Tongue (tissue), 2 donors: ENCODE results near the gene BAG5. TPM values are rescaled to one million over a fixed set of nuclear protein-coding genes. Genes with fewer than 3 reads are reported as not detected.
A peak's percentile ranks its signal among the peaks of the same experiment; 100 is the strongest.
"Not testable (repeated sequence)": the region's sequence is repeated elsewhere in the genome, so short reads cannot be mapped to it uniquely, and the experiment has no call there.

Source experiments
- DNase-seq: peaks from one replicate; pipeline ENCODE4 v3.0.0-alpha.2; 2015
- total RNA-seq: library from RNA; depleted of rRNA; stranded (reverse); fragments of >200 nt; gene quantifications from one replicate; pipeline ENCODE4 v1.2.3, GENCODE V29; 2014

Gene BAG5
- total RNA-seq, 1 donor from 2014 or later: 34.9 TPM

- DNase-seq: peak; percentile 87
Measured at GRCh38 chr14:103522649-103523574, 39.5 kb downstream of the BAG5 start, which contains the start of gene CKB. TSS of gene CKB (minus strand) at chr14:103522830. CDS start at chr14:103522493, 337 bp downstream.

DNA sequence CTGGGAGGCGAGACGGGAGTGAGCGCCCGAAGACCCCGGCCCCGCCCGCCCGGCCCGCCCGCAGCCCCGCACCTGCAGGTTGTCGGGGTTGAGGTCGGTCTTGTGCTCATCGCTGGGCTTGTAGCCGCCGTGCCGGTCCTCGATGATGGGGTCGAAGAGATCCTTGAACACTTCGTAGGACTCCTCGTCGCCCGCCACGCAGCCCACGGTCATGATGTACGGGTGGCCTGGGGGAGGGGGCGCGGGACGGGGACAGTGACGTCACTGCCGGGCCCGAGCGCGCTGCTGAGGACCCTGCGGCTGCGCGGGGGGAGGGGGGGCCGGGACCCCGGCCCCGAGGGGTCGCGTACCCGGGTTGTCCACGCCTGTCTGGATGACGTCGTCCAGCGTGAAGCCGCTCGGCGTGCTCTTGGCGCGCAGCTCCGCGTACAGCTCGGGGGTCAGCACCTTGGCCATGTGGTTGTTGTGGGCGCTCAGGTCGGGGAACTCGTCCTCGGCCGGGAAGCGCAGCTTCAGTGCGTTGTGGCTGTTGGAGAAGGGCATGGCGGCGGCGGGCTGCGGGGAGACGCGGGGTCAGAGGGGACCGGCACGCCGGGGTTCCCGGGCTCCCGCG lies 40.4 kb downstream of the BAG5 start:
- DNase-seq: peak; percentile 45

GRCh38 chr14:103521438-103521950 lies 41.0 kb downstream of the BAG5 start:
- DNase-seq: no peak

- DNase-seq: peak; percentile 88
Measured at GRCh38 chr14:103520657-103521437, 41.6 kb downstream of the BAG5 start.

DNA sequence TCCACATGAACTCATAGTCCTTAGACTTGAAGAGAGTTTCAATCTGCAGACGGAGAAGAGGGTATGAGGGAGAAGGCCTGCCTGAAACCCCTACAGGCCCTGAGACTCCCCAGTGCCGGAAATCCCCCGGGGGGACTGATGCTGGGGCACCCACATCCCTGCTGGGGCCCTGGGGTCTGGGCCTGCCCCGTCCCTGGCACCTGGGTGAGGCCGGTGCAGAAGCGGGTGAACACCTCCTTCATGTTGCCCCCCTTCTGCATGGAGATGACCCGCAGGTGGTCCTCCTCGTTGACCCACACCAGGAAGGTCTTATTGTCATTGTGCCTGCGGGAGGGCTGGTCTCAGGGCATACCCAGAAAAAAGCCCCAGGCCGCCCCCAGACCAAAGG lies 42.2 kb downstream of the BAG5 start:
- DNase-seq: no peak

DNA sequence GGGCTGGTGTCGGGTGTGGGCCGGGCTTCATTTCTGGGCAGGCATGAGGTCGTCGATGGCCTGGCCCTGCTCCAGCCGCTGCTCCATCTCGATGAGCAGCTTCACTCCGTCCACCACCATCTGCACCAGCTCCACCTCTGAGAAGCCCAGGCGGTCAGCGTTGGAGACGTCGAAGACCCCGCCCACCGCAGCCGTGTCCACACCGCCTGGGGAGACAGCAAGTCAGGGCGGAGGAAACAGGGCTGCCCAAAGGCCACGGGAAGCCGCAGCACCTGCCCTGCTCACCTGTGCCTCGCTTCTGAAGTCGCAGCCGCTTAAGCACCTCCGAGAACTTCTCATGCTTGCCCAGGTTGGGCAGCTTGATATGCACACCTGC lies 42.6 kb downstream of the BAG5 start:
- no peak for DNase-seq

DNA sequence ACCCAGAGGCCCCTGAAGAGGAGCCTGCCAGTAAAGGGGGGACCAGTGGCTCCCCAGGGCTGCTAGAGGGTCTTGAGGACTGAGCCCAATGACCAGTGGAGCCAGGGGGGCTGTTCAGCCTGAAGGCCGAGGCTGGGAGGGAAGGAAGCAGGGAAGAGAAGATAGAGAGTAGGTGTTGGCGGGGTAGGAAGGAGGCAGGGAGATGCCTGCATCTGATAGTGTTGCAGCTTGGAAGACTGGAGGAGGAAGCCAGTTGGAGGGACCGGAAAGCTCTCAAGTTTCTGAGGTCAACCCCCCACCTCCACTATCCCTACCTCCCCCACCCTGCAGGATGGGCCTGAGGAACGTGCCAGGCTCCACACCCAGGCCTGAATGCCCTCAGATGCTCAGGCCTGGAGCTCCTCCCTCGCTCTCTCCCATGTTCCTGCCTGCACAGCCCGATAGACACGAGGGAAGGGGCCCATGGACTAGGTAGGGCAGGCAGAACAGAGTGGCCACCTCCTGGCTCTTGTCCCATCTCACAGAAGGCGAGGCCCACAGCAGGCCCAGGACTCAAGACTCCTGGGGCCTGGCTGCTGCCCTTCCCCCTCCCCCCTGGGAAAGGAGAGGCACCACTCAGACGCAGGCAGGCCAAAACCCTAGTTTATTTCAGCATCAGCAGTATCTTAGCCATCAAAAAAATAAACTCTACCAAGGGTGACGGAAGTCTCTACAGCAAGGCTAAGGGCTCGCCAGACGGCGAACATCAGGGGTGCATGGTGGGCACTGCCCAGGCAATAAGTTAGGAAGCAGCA lies 43.2 kb downstream of the BAG5 start:
- DNase-seq: no peak

DNA sequence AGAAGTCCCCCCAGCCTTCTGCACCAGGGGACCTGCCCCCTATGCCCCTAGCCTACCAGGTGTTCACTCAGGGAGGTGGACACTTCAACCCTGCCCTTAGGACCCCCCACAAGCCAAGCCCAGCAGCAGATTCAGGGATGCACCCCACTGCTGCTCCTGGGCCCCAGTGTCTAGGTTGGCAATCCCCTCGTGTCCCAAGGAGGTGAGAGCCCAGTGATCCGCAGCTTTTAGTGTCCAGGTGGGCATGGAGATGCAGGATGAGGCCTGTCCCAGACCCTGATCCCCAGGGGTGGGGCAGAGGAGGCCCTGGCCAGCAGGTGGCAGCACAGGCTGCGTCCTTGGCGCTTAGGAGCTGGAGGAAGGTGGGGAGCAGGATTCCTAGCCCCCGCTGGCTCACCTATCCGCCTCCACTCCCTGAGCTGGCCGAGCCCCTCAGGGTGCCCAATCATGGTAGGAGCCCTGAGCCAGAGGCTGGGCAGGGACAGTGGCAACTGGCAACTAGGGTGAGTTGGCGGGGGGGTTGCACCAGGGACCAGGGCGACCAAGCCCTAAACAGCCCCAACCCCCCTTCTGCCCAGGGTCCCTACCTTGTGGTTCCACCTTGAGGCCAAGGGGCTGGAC lies 43.9 kb downstream of the BAG5 start:
- DNase-seq: peak; percentile 73

GRCh38 chr14:103517721-103518421 lies 44.6 kb downstream of the BAG5 start:
- no peak for DNase-seq

DNA sequence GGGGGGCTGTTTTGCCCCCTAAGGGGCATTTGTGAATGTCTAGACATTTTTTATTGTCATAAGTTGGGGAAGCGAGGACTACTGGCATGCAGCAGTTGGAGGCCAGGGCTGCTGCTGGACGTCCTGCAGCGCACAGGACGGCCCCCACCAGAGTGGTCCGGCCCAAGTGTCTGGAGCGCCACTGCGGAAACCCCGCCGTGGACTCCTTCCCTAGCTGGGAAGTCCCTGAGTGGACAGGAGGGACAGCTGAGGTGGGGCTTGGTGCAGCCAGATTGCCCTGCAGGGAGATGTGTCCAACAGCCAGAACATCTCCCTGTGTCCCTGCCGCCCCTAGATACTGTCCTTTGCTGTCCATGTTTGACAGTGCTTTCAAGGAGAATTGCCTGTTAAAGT lies 45.3 kb downstream of the BAG5 start:
- no peak for DNase-seq

GRCh38 chr14:103516426-103517173 lies 45.9 kb downstream of the BAG5 start:
- DNase-seq: no peak

GRCh38 chr14:103514596-103515421 lies 47.6 kb downstream of the BAG5 start:
- DNase-seq: no peak

DNA sequence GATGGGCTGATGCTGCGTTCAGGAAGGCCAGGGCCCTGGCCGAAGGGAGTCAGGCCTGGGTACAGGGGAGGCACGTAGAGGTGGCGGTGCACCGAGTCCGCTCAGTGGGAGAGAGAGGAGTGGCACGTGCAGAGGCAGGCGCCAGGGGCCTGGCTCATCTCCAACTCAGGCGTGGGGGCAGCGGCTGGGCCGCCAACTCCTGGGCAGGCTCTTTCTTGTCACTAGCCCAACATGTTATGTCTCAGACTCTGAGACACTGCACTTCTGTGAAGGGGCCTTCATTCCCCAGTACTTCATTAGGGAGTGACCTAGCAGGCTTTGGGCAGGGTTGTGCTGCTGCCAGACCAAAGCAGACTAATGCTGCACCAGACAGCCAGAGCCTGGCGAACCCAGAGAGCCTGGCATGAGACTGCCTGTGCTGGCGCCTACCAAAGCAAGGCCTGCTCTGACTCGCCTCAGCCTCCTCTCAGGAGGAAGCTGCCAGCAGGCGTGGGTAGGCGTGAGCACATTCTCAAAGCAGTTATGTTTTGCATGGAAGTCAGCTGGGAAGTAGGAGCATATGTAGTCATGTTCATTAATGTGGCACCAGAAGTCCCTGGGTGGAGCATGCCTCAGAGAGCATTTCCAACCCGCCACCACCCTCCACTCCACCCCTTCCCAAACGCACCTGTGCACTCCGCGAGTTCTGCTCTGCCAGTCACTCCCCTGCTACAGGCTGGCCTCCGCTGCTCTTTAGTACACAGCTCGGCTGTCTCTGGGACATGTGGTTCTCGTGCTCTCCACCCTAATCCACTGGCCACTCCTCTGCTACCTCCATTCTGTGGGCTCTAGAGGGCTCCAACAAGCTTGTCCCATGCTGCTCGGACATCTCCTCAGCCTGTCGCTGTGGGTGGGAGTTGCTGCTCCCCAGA lies 49.5 kb downstream of the BAG5 start:
- peak; percentile 83 for DNase-seq

DNA sequence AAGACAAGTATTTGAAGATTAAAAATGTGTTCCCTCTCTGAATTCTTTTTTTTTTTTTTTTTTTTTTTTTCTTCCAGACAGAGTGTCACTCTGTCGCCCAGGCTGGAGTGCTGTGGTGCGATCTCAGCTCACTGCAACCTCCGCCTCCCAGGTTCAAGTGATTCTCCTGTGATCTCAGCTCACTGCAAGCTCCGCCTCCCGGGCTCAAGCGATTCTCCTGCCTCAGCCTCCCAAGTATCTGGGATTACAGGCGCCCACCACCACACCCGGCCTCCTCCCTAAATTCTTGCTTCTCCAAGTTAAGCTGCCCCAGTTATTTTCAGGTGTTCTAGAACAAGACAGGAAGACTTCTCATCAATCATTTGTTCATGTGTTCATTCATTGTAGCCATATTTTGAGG lies 50.3 kb downstream of the BAG5 start:
- DNase-seq: not testable (repeated sequence)

- no peak for DNase-seq
Measured at GRCh38 chr14:103510724-103511693, 51.4 kb downstream of the BAG5 start.
